Astrocyte of the spinal cord (primary cell): Measurements from ENCODE around the gene COX6B1.
A peak's percentile ranks its signal among the peaks of the same experiment; 100 is the strongest.

ENCODE experiments used
- DNase-seq: peaks from one replicate; pipeline ENCODE4 v3.0.0; 2011; ENCODE audit warnings: low read depth, low spot score
- H3K4me3 ChIP-seq: 2 replicates; pipeline ENCODE4 v1.5.1; 2011; ENCODE audit warnings: low read depth, mild to moderate bottlenecking, low read length, moderate library complexity
- CTCF ChIP-seq: IDR thresholded peaks from 2 replicates; pipeline ENCODE4 v1.5.1; 2012; ENCODE audit warnings: low read depth, mild to moderate bottlenecking, low read length, inconsistent platforms
- in situ Hi-C: cut with HindIII; loops from 2 replicates; pipeline ENCODE4 v1.10.0; 2017; ENCODE audit warnings: low sequenced_read_pairs

The COX6B1 gene

GRCh38 chr19:35704218-35704617, 56.1 kb downstream of the COX6B1 start, which contains the start of gene ZBTB32:
Gene ZBTB32 (plus strand): TSS chr19:35704558. CDS start chr19:35714627, 10,069 bp downstream.
- in situ Hi-C loops, result no loop called here
- peak; percentile 52 for DNase-seq
- TF ChIP-seq CTCF, result no peak
- H3K4me3 ChIP-seq, result no peak within 1 kb of the TSS
